Measurements from ENCODE around the gene SORL1.

SORL1 gene

DNA sequence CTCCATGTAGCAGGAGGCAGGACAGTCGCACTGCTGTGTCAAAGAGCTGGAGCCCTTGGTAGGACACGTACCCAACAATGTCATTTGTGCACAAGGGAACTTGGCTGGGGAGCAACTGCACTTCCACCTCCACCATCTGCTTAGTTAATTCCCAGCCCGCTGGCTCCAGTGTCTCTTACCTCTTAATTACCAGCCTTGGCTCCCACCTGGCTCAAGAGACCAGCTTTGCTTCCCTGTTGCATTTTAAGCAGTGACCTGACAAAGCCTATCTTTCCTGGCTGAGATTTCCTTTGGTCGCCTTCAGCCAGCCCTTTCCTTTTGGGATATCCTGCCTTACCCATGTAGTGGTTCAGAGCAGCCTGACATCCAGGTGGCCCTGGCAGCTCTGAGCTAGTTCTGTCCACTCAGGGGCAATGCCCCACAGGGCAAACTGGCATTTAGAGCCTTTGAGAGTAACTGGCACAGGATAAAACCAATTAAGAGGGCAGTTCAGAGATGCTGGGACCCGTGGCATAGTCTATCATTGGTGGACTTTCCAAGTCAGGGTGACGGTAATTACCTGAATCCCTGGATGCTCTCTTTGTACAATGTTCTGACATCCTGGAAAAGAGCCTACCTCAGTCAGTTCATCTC is 213.2 kb downstream of the SORL1 start:
- Histone ChIP-seq H3K27me3 (ENCODE audit: control insufficient read depth, insufficient read depth, low read length, poor library complexity, severe bottlenecking) (no peaks in the 10 kb centered on the region), H3K4me3 (ENCODE audit: insufficient read depth, low read depth, low read length) (no peak overlapping the region), H3K36me3 (ENCODE audit: control insufficient read depth, insufficient read depth, low read length) (no peaks in the 10 kb centered on the region), H3K27ac (ENCODE audit: insufficient read depth, low read depth, low read length, poor library complexity, severe bottlenecking) (no peak overlapping the region), H3K4me1 (ENCODE audit: control insufficient read depth, insufficient read depth, low read length) (no peaks in the 10 kb centered on the region), H3K9me3 (ENCODE audit: control insufficient read depth, low read length) (no peaks in the 10 kb centered on the region)
- WGBS, 2 experiments, result 93 to 96% methylated on average over 6 of the region's 6 CpGs

DNA sequence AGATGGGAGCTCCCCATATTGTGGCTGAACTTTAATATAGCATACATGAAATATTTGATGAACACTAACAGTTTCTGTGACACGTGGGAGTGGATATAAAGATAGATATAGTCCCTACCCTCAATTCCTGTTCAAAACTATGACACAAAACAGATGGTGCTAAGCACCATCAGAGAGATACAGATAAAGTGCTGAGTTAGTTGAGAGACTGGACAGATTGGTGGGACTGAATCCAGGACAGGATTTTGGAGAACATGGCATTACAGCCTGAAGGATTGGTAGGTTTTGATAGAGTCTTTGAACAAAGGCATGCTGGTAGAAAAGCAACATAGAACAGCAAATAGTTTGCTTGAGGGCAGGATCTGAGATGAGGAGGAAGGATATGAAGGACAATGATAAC is 215.7 kb downstream of the SORL1 start:
- H3K4me1 ChIP-seq (ENCODE audit: control insufficient read depth, insufficient read depth, low read length), result no peaks in the 10 kb centered on the region
- no peaks in the 10 kb centered on the region for H3K36me3 ChIP-seq (ENCODE audit: control insufficient read depth, insufficient read depth, low read length)
- H3K27me3 ChIP-seq (ENCODE audit: control insufficient read depth, insufficient read depth, low read length, poor library complexity, severe bottlenecking), result no peaks in the 10 kb centered on the region
- 80 to 100% methylated on average over 1 of the region's 1 CpG for WGBS, 2 experiments
- H3K9me3 ChIP-seq (ENCODE audit: control insufficient read depth, low read length), result no peaks in the 10 kb centered on the region
- H3K27ac ChIP-seq (ENCODE audit: insufficient read depth, low read depth, low read length, poor library complexity, severe bottlenecking), result no peak overlapping the region
- no peak overlapping the region for H3K4me3 ChIP-seq (ENCODE audit: insufficient read depth, low read depth, low read length)

DNA sequence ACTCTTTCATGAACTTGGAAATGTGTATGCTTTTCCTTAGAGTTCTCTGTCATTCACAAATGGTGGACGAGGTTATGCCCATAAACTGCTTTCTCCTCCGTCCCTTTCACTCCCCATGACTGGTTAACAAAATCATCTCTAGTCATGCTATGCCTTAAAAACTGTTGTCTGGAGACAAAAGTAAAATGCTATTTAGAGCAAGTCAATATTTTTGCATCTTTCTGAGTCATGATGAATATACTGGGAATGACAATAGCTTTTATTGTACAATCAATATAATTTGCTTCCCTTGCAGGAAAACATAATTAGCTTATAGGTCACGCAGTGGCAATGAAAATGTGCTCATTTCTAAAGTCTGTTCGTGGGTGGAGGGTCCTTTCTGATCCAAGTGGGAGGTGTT is 217.3 kb downstream of the SORL1 start:
- H3K9me3 ChIP-seq (ENCODE audit: control insufficient read depth, low read length), result no peaks in the 10 kb centered on the region
- H3K36me3 ChIP-seq (ENCODE audit: control insufficient read depth, insufficient read depth, low read length), result no peaks in the 10 kb centered on the region
- no peaks in the 10 kb centered on the region for H3K27me3 ChIP-seq (ENCODE audit: control insufficient read depth, insufficient read depth, low read length, poor library complexity, severe bottlenecking)
- H3K4me3 ChIP-seq (ENCODE audit: insufficient read depth, low read depth, low read length), result no peak overlapping the region
- no peaks in the 10 kb centered on the region for H3K4me1 ChIP-seq (ENCODE audit: control insufficient read depth, insufficient read depth, low read length)
- H3K27ac ChIP-seq (ENCODE audit: insufficient read depth, low read depth, low read length, poor library complexity, severe bottlenecking), result no peak overlapping the region
- 92 to 93% methylated on average over 4 of the region's 4 CpGs for WGBS, 2 experiments

DNA sequence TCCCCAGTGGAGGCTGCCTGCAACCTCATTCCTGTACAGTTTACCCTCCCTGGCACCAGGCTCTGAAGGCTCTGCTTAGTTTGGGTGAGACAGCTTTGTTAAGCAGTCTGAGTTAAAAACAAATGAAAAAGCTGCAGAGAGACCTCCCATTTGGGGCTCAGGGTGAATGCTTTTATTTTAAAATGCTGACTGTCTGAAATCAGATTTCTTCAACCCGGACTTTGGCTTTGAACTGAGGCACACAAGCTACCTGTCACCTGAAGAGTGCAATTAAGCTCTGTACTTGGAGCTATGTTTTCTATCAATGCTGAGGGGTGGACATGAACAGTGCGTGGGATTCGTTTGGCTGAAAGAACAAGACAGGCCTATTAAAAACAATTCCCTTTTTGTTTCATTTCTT is 218.2 kb downstream of the SORL1 start:
- Histone ChIP-seq H3K36me3 (ENCODE audit: control insufficient read depth, insufficient read depth, low read length) (no peaks in the 10 kb centered on the region), H3K27ac (ENCODE audit: insufficient read depth, low read depth, low read length, poor library complexity, severe bottlenecking) (no peak overlapping the region), H3K9me3 (ENCODE audit: control insufficient read depth, low read length) (no peaks in the 10 kb centered on the region), H3K4me3 (ENCODE audit: insufficient read depth, low read depth, low read length) (no peak overlapping the region), H3K27me3 (ENCODE audit: control insufficient read depth, insufficient read depth, low read length, poor library complexity, severe bottlenecking) (no peaks in the 10 kb centered on the region), H3K4me1 (ENCODE audit: control insufficient read depth, insufficient read depth, low read length) (no peaks in the 10 kb centered on the region)
- WGBS, 2 experiments, result 96 to 97% methylated on average over 3 of the region's 3 CpGs

DNA sequence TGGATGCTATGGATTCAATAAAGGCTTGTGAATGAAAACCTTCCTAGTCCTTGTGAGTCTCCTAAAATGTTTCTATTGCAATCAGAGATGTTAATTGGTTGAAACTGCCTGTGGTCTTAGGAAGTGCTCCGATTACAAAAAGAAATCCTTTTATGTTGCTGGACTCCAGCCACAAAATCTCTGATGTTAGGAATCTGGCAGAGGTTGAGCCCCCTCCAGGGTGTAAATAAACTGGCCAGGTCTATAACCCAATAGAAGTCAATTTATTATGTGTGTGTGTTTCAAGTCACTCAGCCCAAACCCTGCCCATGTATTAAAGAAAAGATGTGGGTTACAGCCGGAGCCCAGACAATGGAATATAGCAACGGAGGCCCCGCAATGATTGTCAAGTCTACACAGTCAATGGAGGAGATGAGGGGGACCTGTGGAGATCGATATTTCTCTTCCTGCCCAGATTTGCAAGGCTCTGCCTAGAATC is 218.7 kb downstream of the SORL1 start:
- Histone ChIP-seq H3K27ac (ENCODE audit: insufficient read depth, low read depth, low read length, poor library complexity, severe bottlenecking) (no peak overlapping the region), H3K4me1 (ENCODE audit: control insufficient read depth, insufficient read depth, low read length) (no peaks in the 10 kb centered on the region), H3K4me3 (ENCODE audit: insufficient read depth, low read depth, low read length) (no peak overlapping the region), H3K36me3 (ENCODE audit: control insufficient read depth, insufficient read depth, low read length) (no peaks in the 10 kb centered on the region), H3K9me3 (ENCODE audit: control insufficient read depth, low read length) (no peaks in the 10 kb centered on the region), H3K27me3 (ENCODE audit: control insufficient read depth, insufficient read depth, low read length, poor library complexity, severe bottlenecking) (no peaks in the 10 kb centered on the region)
- 95 to 96% methylated on average over 5 of the region's 5 CpGs for WGBS, 2 experiments

DNA sequence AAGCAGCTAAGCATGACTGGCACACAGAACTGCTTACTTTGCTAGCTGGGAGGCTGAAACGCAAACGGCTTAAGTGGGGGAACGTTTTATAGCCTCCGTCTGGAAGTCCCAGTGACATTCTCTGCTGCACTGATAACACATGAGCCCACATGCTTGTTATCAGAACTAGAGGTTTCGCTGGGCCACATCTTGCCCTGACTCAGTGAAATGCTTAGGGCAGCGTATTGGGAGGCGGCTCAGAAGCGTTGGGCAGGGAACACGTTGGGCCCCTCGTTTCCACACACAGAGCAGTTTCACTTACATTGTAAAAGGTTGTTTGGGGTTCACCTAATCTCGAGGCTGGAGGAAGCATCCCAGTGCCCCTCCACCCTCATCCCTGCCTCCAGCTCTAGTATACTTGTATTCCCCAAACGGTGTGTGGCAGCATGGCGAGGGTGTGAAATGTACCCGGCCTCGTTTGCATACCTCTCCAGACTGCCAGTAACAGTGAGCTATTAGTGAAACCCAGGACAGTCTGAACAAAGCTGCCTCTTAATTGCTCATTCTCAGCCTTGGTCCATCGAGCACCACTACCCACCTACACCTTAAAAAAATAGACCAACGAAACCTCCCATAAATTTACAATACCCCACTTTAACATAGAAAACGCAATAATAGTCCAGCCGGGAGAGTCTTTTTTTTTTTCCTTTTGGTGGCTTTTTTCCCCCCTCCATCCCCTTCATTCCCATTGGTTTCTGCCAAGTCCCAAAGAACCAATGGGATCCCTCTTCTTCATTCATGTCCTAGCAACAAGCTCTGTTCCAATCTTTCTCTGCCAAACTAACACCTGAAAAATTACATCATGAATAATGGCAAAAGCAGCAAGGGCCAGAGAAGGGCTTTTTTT is 219.4 kb downstream of the SORL1 start:
- Histone ChIP-seq H3K4me1 (ENCODE audit: control insufficient read depth, insufficient read depth, low read length) (no peaks in the 10 kb centered on the region), H3K9me3 (ENCODE audit: control insufficient read depth, low read length) (no peaks in the 10 kb centered on the region), H3K4me3 (ENCODE audit: insufficient read depth, low read depth, low read length) (no peak overlapping the region), H3K36me3 (ENCODE audit: control insufficient read depth, insufficient read depth, low read length) (no peaks in the 10 kb centered on the region), H3K27ac (ENCODE audit: insufficient read depth, low read depth, low read length, poor library complexity, severe bottlenecking) (no peak overlapping the region), H3K27me3 (ENCODE audit: control insufficient read depth, insufficient read depth, low read length, poor library complexity, severe bottlenecking) (no peaks in the 10 kb centered on the region)
- 87 to 92% methylated on average over 19 of the region's 19 CpGs for WGBS, 2 experiments

DNA sequence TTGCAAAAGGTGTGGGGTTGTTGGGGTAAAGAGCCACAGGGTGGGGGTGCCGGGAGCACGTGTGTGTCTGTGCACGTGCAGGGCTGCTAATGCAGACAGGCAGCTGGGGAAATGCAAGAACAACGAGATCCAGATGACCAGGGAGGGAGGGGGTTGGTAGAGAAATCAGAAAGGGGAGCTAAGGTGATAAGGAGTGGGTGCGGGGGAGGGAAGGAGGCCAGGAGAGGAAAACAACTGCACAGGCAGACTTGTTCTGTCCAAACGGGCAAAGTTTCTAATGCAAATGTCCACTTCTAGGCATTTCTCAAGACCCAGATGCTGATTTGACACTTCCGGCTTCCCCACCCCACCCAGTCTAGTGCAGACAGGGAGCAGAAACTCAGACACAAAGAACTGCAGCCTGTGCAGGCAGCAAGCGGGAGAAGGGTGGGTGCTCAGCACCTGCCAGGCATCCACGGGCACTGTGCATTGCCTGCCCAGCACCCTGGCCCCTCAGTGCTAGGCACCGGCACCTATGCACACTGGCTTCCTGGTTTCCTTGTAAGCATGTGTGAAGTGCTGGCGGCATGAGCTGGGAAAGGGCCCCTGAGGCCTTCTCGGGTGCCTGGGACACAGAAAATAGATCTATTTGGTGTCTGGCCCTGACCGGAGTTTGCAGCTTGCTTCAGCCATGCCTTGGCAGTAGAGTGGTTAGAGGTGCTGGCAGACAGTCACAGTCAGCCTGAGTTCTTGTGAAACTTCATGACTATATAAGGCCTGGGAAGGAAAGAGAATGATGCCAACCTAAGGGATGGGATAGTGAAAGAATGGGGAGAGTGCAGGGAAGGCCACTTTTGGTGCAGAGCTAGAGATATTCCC is 220.7 kb downstream of the SORL1 start:
- 89% methylated on average over 13 of the region's 13 CpGs for WGBS, 2 experiments
- no peak overlapping the region for H3K4me3 ChIP-seq (ENCODE audit: insufficient read depth, low read depth, low read length)
- no peaks in the 10 kb centered on the region for H3K36me3 ChIP-seq (ENCODE audit: control insufficient read depth, insufficient read depth, low read length)
- H3K27ac ChIP-seq (ENCODE audit: insufficient read depth, low read depth, low read length, poor library complexity, severe bottlenecking), result no peak overlapping the region
- no peaks in the 10 kb centered on the region for H3K27me3 ChIP-seq (ENCODE audit: control insufficient read depth, insufficient read depth, low read length, poor library complexity, severe bottlenecking)
- H3K9me3 ChIP-seq (ENCODE audit: control insufficient read depth, low read length), result no peaks in the 10 kb centered on the region
- no peaks in the 10 kb centered on the region for H3K4me1 ChIP-seq (ENCODE audit: control insufficient read depth, insufficient read depth, low read length)

DNA sequence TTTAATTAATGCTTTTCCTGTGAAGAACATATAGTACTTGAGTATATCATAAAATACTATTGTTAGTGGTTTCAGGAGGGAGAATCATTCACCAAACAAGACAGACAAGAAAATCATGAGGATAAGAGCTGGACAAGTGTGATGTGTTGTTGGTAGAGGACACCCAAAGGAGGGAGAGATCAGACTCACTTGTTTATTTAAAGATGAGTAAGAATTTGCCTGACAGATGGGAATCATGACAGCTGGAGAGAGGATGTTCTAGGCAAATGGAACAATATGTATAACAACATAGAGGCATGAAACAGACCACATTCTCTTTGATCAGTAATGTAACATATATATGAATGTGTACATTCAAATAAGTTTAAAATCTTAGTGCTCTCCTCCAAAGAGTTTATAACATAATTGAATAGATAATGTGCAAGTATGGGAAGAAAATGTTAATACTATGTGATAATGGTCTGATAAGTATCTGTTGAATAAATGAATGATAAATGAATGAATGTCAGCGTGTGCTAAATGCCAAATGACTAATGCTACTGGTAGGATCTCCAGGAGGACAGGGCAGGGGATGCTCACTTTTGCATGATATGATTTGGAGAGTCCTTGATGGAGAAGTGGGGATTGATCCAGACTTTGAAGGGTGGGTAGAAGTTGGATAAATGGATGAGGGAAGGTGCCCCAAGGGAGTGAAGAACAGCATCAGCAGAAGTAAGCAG is 229.6 kb downstream of the SORL1 start:
- H3K27ac ChIP-seq (ENCODE audit: insufficient read depth, low read depth, low read length, poor library complexity, severe bottlenecking), result no peak overlapping the region
- 93 to 98% methylated on average over 1 of the region's 1 CpG for WGBS, 2 experiments
- H3K36me3 ChIP-seq (ENCODE audit: control insufficient read depth, insufficient read depth, low read length), result no peaks in the 10 kb centered on the region
- no peaks in the 10 kb centered on the region for H3K27me3 ChIP-seq (ENCODE audit: control insufficient read depth, insufficient read depth, low read length, poor library complexity, severe bottlenecking)
- H3K9me3 ChIP-seq (ENCODE audit: control insufficient read depth, low read length), result no peaks in the 10 kb centered on the region
- H3K4me3 ChIP-seq (ENCODE audit: insufficient read depth, low read depth, low read length), result no peak overlapping the region
- H3K4me1 ChIP-seq (ENCODE audit: control insufficient read depth, insufficient read depth, low read length), result no peaks in the 10 kb centered on the region
